Measurements from ENCODE around the gene CDK7. TPM values are rescaled to one million over a fixed set of nuclear protein-coding genes. Genes with fewer than 3 reads are reported as not detected.

The CDK7 gene
- polyA plus RNA-seq, 1 experiment = 44.9 TPM

DNA sequence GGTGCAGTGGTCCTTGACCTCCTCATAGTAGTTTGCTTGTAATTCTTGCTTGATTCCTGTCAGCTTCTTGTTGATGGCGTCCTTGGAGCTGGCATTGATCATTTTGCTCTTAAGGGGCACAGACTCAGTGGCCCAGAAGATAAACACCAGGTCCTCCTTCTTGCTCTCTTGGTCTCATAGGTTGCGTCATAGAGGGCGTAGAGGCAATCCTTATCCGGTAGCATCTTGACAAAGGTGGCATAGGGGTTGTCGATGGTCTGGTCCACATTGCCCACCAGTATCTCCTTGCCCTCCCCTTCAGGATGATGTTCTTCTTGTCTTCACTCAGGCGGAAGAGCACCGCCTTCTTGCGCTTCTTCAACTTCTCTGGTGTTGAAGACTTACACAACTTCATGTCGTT, 78.7 kb downstream of the CDK7 start:
- H3K27me3 ChIP-seq (ENCODE audit: control insufficient read depth, insufficient read depth, low read length) = no peaks in the 10 kb centered on the region
- no peak overlapping the region for H3K4me3 ChIP-seq (ENCODE audit: low read depth, low read length)
- CTCF ChIA-PET = interaction anchor here (1.0 kb wide), 1 partner anchor 21 kb away, joined by 3 read pairs; no protein-coding TSS in a partner anchor
- POLR2A ChIA-PET = no interaction called here
- no peaks in the 10 kb centered on the region; the same call in 1 of the 2 replicates for H3K36me3 ChIP-seq (ENCODE audit: control insufficient read depth, insufficient read depth, low read length)
- TF ChIP-seq CTCF (IDR thresholded peaks at IDR 0.05; ENCODE audit: insufficient read depth, low read depth, low read length) = no peak
- DNase-seq (ENCODE audit: low read depth) = no peak

DNA sequence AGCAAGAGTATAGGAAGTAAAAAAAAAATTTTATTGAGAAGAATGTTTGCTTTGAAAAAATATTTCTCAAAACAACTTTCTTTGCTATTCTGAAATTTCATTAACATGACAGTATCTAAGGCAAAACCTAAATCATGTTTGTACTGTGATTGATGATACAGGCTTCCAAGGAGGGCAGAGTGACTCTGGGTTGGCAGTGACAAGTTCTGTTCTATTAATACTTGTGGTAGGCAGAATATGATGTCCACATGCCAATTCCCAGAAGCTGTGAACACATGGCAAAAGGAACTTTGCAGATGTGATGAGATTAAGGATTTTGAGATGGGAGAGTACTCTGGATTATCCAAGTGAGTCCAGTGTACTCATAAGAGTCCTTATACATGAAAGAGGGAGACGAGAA, 81.3 kb downstream of the CDK7 start:
- POLR2A ChIA-PET = interaction anchor here (0.7 kb wide), 1 partner anchor 1139 kb away, joined by 3 read pairs; no protein-coding TSS in a partner anchor

DNA sequence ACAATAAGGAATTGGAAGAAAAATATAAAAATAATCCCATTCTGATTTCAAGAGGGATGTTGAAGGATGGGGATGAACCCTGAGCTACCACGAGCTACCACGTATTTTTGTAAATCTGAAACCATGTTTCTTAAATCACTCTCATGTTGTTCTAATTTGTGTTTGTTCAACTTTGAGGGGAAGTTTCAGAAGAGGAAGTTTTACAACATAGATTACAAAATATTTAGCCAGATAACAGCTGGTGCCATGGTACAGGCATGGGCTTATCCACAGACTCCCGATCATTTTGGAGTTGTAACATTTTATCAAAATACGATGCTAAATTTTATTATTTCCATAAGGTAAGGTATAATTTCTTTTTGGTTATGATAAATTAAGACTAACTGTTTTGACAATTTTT, 82.7 kb downstream of the CDK7 start:
- TF ChIP-seq CTCF (IDR thresholded peaks at IDR 0.05; ENCODE audit: insufficient read depth, low read depth, low read length) = no peak
- ChIA-PET POLR2A (no interaction called here), CTCF (interaction anchor here (1.1 kb wide), 1 partner anchor 18 kb away, joined by 5 read pairs; no protein-coding TSS in a partner anchor)
- Histone ChIP-seq H3K27me3 (ENCODE audit: control insufficient read depth, insufficient read depth, low read length) (no peaks in the 10 kb centered on the region), H3K36me3 (ENCODE audit: control insufficient read depth, insufficient read depth, low read length) (no peaks in the 10 kb centered on the region; the same call in 1 of the 2 replicates), H3K4me3 (ENCODE audit: low read depth, low read length) (no peak overlapping the region)
- DNase-seq (ENCODE audit: low read depth) = no peak

More for the DNA sequence above, 81.3 kb downstream of the CDK7 start:
- CTCF ChIA-PET = interaction anchor here (0.8 kb wide), 1 partner anchor 19 kb away, joined by 4 read pairs; no protein-coding TSS in a partner anchor
- H3K27me3 ChIP-seq (ENCODE audit: control insufficient read depth, insufficient read depth, low read length) = no peaks in the 10 kb centered on the region
- H3K36me3 ChIP-seq (ENCODE audit: control insufficient read depth, insufficient read depth, low read length) = no peaks in the 10 kb centered on the region; the same call in 1 of the 2 replicates
- no peak for TF ChIP-seq CTCF (IDR thresholded peaks at IDR 0.05; ENCODE audit: insufficient read depth, low read depth, low read length)
- H3K4me3 ChIP-seq (ENCODE audit: low read depth, low read length) = no peak overlapping the region
- DNase-seq (ENCODE audit: low read depth) = no peak

GRCh38 chr5:69326365-69326764, 91.7 kb downstream of the CDK7 start:
- no peak for DNase-seq (ENCODE audit: low read depth)
- no peaks in the 10 kb centered on the region for H3K36me3 ChIP-seq (ENCODE audit: control insufficient read depth, insufficient read depth, low read length)
- POLR2A ChIA-PET = no interaction called here
- H3K27me3 ChIP-seq (ENCODE audit: control insufficient read depth, insufficient read depth, low read length) = no peaks in the 10 kb centered on the region
- CTCF ChIA-PET = interaction anchor here (0.6 to 1.0 kb wide), 3 partner anchors 8 to 160 kb away, joined by 3 read pairs; no protein-coding TSS in a partner anchor
- H3K4me3 ChIP-seq (ENCODE audit: low read depth, low read length) = no peak overlapping the region
- no peak for TF ChIP-seq CTCF (IDR thresholded peaks at IDR 0.05; ENCODE audit: insufficient read depth, low read depth, low read length)

Other genes with a start within 250 kb of the CDK7 start
- gene SLC30A5, start 140.9 kb upstream of the CDK7 start, polyA plus RNA-seq (2011; rRNA removed) = 45.8 and 47.4 TPM in 2 replicates
- 67.0 and 91.3 TPM in 2 replicates for gene CCNB1, start 67.7 kb upstream of the CDK7 start, polyA plus RNA-seq (2011; rRNA removed)
- 6.0 and 7.4 TPM in 2 replicates for gene CENPH, start 45.3 kb upstream of the CDK7 start, polyA plus RNA-seq (2011; rRNA removed)
- 1.8 and 3.1 TPM in 2 replicates for gene CCDC125, start 97.9 kb downstream of the CDK7 start, polyA plus RNA-seq (2011; rRNA removed)
- gene AK6, start 134.6 kb downstream of the CDK7 start, polyA plus RNA-seq (2011; rRNA removed) = 11.6 and 39.9 TPM in 2 replicates
- 76.4 and 140 TPM in 2 replicates for gene TAF9, start 134.6 kb downstream of the CDK7 start, polyA plus RNA-seq (2011; rRNA removed)
- gene RAD17, start 134.9 kb downstream of the CDK7 start, polyA plus RNA-seq (2011; rRNA removed) = 18.0 and 23.2 TPM in 2 replicates
- 0.88 and 1.3 TPM in 2 replicates for gene MARVELD2, start 180.2 kb downstream of the CDK7 start, polyA plus RNA-seq (2011; rRNA removed)

Measured in BJ (cell line).